MM.1S (cell line): ENCODE measurements around the gene MYO10.

ENCODE experiments used
- DNase-seq: peaks from one replicate; pipeline ENCODE4 v3.0.0-alpha.2; 2015
- H2AFZ ChIP-seq: fragments of 300-600 bp; sonication (generic); 2 replicates; pipeline ENCODE4 v1.6.0; 2016; ENCODE audit warnings: antibody characterized with exemption, low read length
- H3F3A ChIP-seq: fragments of 300-600 bp; sonication (generic); 2 replicates; pipeline ENCODE4 v1.6.1; 2016; ENCODE audit warnings: mild to moderate bottlenecking, antibody characterized with exemption, low read length, moderate library complexity, mixed read lengths; ENCODE audit not compliant: insufficient read depth
- H3K27ac ChIP-seq: fragments of 300-600 bp; sonication (generic); 2 replicates; pipeline ENCODE4 v1.5.1; 2016; ENCODE audit warnings: mild to moderate bottlenecking, low read length
- H3K27me3 ChIP-seq: fragments of 300-600 bp; sonication (generic); replicated peaks from 2 replicates; pipeline ENCODE4 v1.6.0; 2016; ENCODE audit warnings: low read length; ENCODE audit not compliant: insufficient read depth
- H3K36me3 ChIP-seq: fragments of 300-600 bp; sonication (generic); replicated peaks from 2 replicates; pipeline ENCODE4 v1.6.1; 2016; ENCODE audit warnings: mild to moderate bottlenecking, low read length, mixed read lengths; ENCODE audit not compliant: insufficient read depth
- H3K4me1 ChIP-seq: fragments of 300-600 bp; sonication (generic); 2 replicates; pipeline ENCODE4 v1.6.1; 2016; ENCODE audit warnings: low read length, mixed read lengths
- H3K4me2 ChIP-seq: fragments of 300-600 bp; sonication (generic); 2 replicates; pipeline ENCODE4 v1.6.0; 2016; ENCODE audit warnings: low read depth, low read length
- H3K4me3 ChIP-seq: fragments of 300-600 bp; sonication (generic); 2 replicates; pipeline ENCODE4 v1.5.1; 2016; ENCODE audit warnings: low read length, mixed read lengths
- H3K79me2 ChIP-seq: fragments of 300-600 bp; sonication (generic); 2 replicates; pipeline ENCODE4 v1.6.1; 2016; ENCODE audit warnings: mixed run types, low read length, mixed read lengths
- H3K9ac ChIP-seq: fragments of 300-600 bp; sonication (generic); 2 replicates; pipeline ENCODE4 v1.6.1; 2016; ENCODE audit warnings: low read length, mixed read lengths
- H3K9me2 ChIP-seq: fragments of 300-600 bp; sonication (generic); replicated peaks from 2 replicates; pipeline ENCODE4 v1.6.1; 2016; ENCODE audit warnings: mild to moderate bottlenecking, low read length, mixed read lengths; ENCODE audit not compliant: insufficient read depth
- H3K9me3 ChIP-seq: fragments of 300-600 bp; sonication (generic); replicated peaks from 2 replicates; pipeline ENCODE4 v1.6.1; 2016; ENCODE audit warnings: mild to moderate bottlenecking, low read length, mixed read lengths; ENCODE audit not compliant: insufficient read depth
- H4K20me1 ChIP-seq: fragments of 300-600 bp; sonication (generic); 2 replicates; pipeline ENCODE4 v1.6.1; 2016; ENCODE audit warnings: mild to moderate bottlenecking, low read length, moderate library complexity, mixed read lengths; ENCODE audit not compliant: insufficient read depth
- CTCF ChIP-seq: fragments of 300-600 bp; sonication (generic); IDR thresholded peaks from 2 replicates; pipeline ENCODE4 v1.5.1; 2016; ENCODE audit warnings: antibody characterized with exemption, low read length, mixed read lengths
- EZH2 ChIP-seq: fragments of 300-600 bp; sonication (generic); optimal IDR thresholded peaks from 2 replicates; pipeline ENCODE3; 2017; ENCODE audit warnings: low read depth, mild to moderate bottlenecking, antibody characterized with exemption, low read length, mixed read lengths
- EZH2phosphoT487 ChIP-seq: fragments of 300-600 bp; sonication (generic); IDR thresholded peaks from 2 replicates; pipeline ENCODE4 v1.6.1; 2018; ENCODE audit warnings: antibody characterized with exemption, low read length

The MYO10 gene

GRCh38 chr5:16807547-16807864 is 128.6 kb downstream of the MYO10 start:
- H3K4me1 ChIP-seq, result no peaks in the 10 kb centered on the region
- no peaks in the 10 kb centered on the region for H3F3A ChIP-seq
- TF ChIP-seq EZH2 (no peak), EZH2phosphoT487 (no peak), CTCF (no peak)
- H3K9me2 ChIP-seq, result no peaks in the 10 kb centered on the region
- no peaks in the 10 kb centered on the region for H3K79me2 ChIP-seq
- H4K20me1 ChIP-seq, result no peaks in the 10 kb centered on the region
- no peak for DNase-seq
- H3K9ac ChIP-seq, result no peak overlapping the region
- no peaks in the 10 kb centered on the region for H3K9me3 ChIP-seq
- H3K27ac ChIP-seq, result no peak overlapping the region
- H3K4me2 ChIP-seq, result no peak overlapping the region
- H3K36me3 ChIP-seq, result no peaks in the 10 kb centered on the region
- H3K27me3 ChIP-seq, result no peaks in the 10 kb centered on the region
- no peak overlapping the region for H3K4me3 ChIP-seq
- H2AFZ ChIP-seq, result no peak overlapping the region

GRCh38 chr5:16806711-16807546 is 129.2 kb downstream of the MYO10 start:
- TF ChIP-seq CTCF (no peak), EZH2 (no peak), EZH2phosphoT487 (no peak)
- no peak overlapping the region for H3K4me2 ChIP-seq
- DNase-seq, result no peak
- H3K27me3 ChIP-seq, result no peaks in the 10 kb centered on the region
- H3K4me1 ChIP-seq, result no peaks in the 10 kb centered on the region
- H3K79me2 ChIP-seq, result no peaks in the 10 kb centered on the region
- H2AFZ ChIP-seq, result no peak overlapping the region
- no peaks in the 10 kb centered on the region for H4K20me1 ChIP-seq
- no peaks in the 10 kb centered on the region for H3F3A ChIP-seq
- no peak overlapping the region for H3K4me3 ChIP-seq
- no peaks in the 10 kb centered on the region for H3K36me3 ChIP-seq
- H3K9me3 ChIP-seq, result no peaks in the 10 kb centered on the region
- no peak overlapping the region for H3K27ac ChIP-seq
- no peaks in the 10 kb centered on the region for H3K9me2 ChIP-seq
- H3K9ac ChIP-seq, result no peak overlapping the region

- TF ChIP-seq EZH2phosphoT487 (no peak), EZH2 (no peak), CTCF (no peak)
- no peak overlapping the region for H3K4me2 ChIP-seq
- H2AFZ ChIP-seq, result no peak overlapping the region
- no peaks in the 10 kb centered on the region for H3K27me3 ChIP-seq
- no peaks in the 10 kb centered on the region for H3K9me3 ChIP-seq
- DNase-seq, result no peak
- H3K4me1 ChIP-seq, result no peaks in the 10 kb centered on the region
- no peak overlapping the region for H3K4me3 ChIP-seq
- no peaks in the 10 kb centered on the region for H3K36me3 ChIP-seq
- H3K9me2 ChIP-seq, result no peaks in the 10 kb centered on the region
- no peak overlapping the region for H3K9ac ChIP-seq
- no peaks in the 10 kb centered on the region for H3K79me2 ChIP-seq
- H4K20me1 ChIP-seq, result no peaks in the 10 kb centered on the region
- no peaks in the 10 kb centered on the region for H3F3A ChIP-seq
- no peak overlapping the region for H3K27ac ChIP-seq
These were observed 130.6 kb downstream of the MYO10 start for GRCh38 chr5:16805486-16805885.
